ENCODE measurements around the gene ZNF641.

GRCh38 chr12:48334808-48335207 is 15.9 kb downstream of the ZNF641 start:
- TF ChIP-seq, protein P1, sequence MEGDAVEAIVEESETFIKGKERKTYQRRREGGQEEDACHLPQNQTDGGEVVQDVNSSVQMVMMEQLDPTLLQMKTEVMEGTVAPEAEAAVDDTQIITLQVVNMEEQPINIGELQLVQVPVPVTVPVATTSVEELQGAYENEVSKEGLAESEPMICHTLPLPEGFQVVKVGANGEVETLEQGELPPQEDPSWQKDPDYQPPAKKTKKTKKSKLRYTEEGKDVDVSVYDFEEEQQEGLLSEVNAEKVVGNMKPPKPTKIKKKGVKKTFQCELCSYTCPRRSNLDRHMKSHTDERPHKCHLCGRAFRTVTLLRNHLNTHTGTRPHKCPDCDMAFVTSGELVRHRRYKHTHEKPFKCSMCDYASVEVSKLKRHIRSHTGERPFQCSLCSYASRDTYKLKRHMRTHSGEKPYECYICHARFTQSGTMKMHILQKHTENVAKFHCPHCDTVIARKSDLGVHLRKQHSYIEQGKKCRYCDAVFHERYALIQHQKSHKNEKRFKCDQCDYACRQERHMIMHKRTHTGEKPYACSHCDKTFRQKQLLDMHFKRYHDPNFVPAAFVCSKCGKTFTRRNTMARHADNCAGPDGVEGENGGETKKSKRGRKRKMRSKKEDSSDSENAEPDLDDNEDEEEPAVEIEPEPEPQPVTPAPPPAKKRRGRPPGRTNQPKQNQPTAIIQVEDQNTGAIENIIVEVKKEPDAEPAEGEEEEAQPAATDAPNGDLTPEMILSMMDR (IDR thresholded peaks at IDR 0.05): no peak
- no peak for TF ChIP-seq MAX (IDR thresholded peaks at IDR 0.05)
- no peak for TF ChIP-seq RNF2 (IDR thresholded peaks at IDR 0.05; ENCODE audit: borderline replicate concordance, low read depth)
- no peak for TF ChIP-seq RCOR1 (IDR thresholded peaks at IDR 0.05; ENCODE audit: low read depth, low read length)
- TF ChIP-seq USF2 (IDR thresholded peaks at IDR 0.05): no peak
- no peak for TF ChIP-seq POLR2A (IDR thresholded peaks at IDR 0.05; ENCODE audit: low read length)
- TF ChIP-seq REST (IDR thresholded peaks at IDR 0.05): no peak
- no peak for TF ChIP-seq MAFK (IDR thresholded peaks at IDR 0.05; ENCODE audit: partially characterized antibody)
- no peak for TF ChIP-seq CEBPB (IDR thresholded peaks at IDR 0.05)
- no peak for TF ChIP-seq KDM1A (IDR thresholded peaks at IDR 0.05; ENCODE audit: low read depth)
- no peak for TF ChIP-seq EP300 (IDR thresholded peaks at IDR 0.05)
- no peak for TF ChIP-seq RAD21 (conservative IDR thresholded peaks at IDR 0.05 in 1 of 2, IDR thresholded peaks at IDR 0.05 in 1 of 2)
- no peak for TF ChIP-seq ZSCAN20 (CRISPR knock-in tag; IDR thresholded peaks at IDR 0.05)

Data from A549 (cell line).